NCI-H460 (cell line): Measurements from ENCODE around the gene TRIM2. TPM values are rescaled to one million over a fixed set of nuclear protein-coding genes. Genes with fewer than 3 reads are reported as not detected.

Experiments
- DNase-seq: peaks from one replicate; pipeline ENCODE4 v3.0.0-alpha.2; 2016; ENCODE audit warnings: low read depth; ENCODE audit errors: extremely low read depth
- total RNA-seq: library from RNA; depleted of rRNA; stranded (reverse); fragments of >200 nt; shearing (Covaris generic); gene quantifications from 2 replicates; pipeline ENCODE4 v1.2.3, GENCODE V29; 2014

TRIM2 gene
- total RNA-seq, 1 experiment from 2014 or later, result 73.0 TPM

GRCh38 chr4:153246446-153247115 is 42.3 kb downstream of the TRIM2 start:
- DNase-seq, result no peak

- DNase-seq, result no peak
These were observed 42.9 kb downstream of the TRIM2 start for GRCh38 chr4:153247116-153247490.

GRCh38 chr4:153248641-153249198 is 44.5 kb downstream of the TRIM2 start:
- DNase-seq, result no peak

- DNase-seq, result peak; percentile 54
These were observed 45.2 kb downstream of the TRIM2 start for GRCh38 chr4:153249199-153250041.

- no peak for DNase-seq
These were observed 47.9 kb downstream of the TRIM2 start for GRCh38 chr4:153252122-153252521.

GRCh38 chr4:153255233-153255632 is 51.0 kb downstream of the TRIM2 start:
- DNase-seq, result no peak

GRCh38 chr4:153257151-153257620 is 52.9 kb downstream of the TRIM2 start:
- DNase-seq, result no peak

- DNase-seq, result no peak
These were observed 53.7 kb downstream of the TRIM2 start for GRCh38 chr4:153257991-153258390.

- no peak for DNase-seq
These were observed 54.5 kb downstream of the TRIM2 start for GRCh38 chr4:153258750-153259149.

- DNase-seq, result no peak
These were observed 55.4 kb downstream of the TRIM2 start for GRCh38 chr4:153259661-153260060.

- no peak for DNase-seq
These were observed 55.9 kb downstream of the TRIM2 start for GRCh38 chr4:153260132-153260531.

GRCh38 chr4:153260553-153261300 is 56.5 kb downstream of the TRIM2 start:
- DNase-seq, result no peak

- no peak for DNase-seq
These were observed 57.2 kb downstream of the TRIM2 start for GRCh38 chr4:153261461-153261860.

GRCh38 chr4:153261914-153262313 is 57.7 kb downstream of the TRIM2 start:
- DNase-seq, result no peak

GRCh38 chr4:153265306-153266047 is 61.2 kb downstream of the TRIM2 start:
- DNase-seq, result no peak

- no peak for DNase-seq
These were observed 62.7 kb downstream of the TRIM2 start for GRCh38 chr4:153266988-153267387.

GRCh38 chr4:153267890-153268289 is 63.6 kb downstream of the TRIM2 start:
- no peak for DNase-seq

GRCh38 chr4:153268295-153268694 is 64.1 kb downstream of the TRIM2 start:
- no peak for DNase-seq

- DNase-seq, result no peak
These were observed 65.2 kb downstream of the TRIM2 start for GRCh38 chr4:153269218-153269990.
